ENCODE results near the gene AK9.
"Not testable (repeated sequence)": the region's sequence is repeated elsewhere in the genome, so short reads cannot be mapped to it uniquely, and the experiment has no call there.

AK9 gene

DNA sequence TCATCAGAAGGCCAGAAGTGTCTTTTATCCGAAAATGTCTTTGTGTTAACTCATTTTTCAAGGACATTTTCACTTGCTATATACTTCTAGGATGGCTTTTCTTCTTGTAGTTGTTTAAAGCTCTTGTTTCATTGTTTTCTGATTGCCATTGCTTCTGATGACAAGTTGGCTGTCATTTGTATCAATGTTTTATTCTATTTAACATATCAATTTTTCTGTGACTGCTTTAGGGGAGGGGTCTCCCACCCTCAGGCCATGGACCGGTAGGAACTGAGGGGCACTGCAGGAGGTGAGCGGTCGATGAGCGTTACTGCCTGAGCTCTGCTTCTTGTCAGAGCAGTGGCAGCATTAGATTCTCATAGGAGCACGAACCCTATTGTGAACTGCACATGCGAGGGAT, 65.8 kb downstream of the AK9 start:
- DNase-seq (ENCODE audit: low spot score), result no peak

DNA sequence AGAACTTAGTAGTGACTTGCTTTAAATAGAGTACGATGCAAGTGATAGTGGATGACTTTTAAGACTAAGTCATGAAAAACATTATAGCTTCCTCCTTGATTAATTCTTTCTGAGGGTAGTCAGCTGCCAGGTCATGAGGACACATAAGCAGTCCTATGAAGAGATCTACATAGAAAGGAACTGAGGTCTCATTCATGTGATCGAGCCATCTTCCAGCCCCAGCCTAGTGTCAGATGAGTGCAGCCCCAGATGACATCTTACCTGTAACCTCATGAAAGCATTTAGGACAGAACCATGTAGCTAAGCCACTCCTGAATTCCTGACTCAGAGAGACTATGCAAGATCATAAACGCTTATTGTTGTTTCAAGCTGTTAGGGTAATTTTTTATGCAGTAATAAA, 67.7 kb downstream of the AK9 start:
- DNase-seq (ENCODE audit: low spot score), result no peak

- no peak for DNase-seq (ENCODE audit: low spot score)
Measured at GRCh38 chr6:109612268-109612667, 78.7 kb downstream of the AK9 start.

- no peak for DNase-seq (ENCODE audit: low spot score)
Measured at GRCh38 chr6:109611502-109611901, 79.5 kb downstream of the AK9 start.

DNA sequence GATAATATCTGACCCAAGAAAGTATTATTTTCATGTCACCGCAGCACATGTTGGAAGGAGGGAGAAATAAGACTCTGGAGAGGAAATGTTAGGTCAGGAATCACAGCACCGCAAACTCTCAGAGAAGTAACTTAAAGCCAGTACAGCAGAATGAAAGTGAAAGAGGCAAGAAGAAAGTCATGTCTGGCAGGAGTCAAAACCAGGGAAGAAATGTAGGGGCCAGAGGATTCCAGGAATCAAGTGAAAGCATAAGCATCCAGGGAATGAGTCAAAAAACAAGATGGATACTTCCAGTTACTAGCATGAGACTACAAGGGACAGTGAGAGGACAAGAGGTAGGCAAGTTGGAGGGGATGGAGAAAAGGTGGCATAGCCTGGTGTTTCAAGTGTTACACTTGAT, 80.4 kb downstream of the AK9 start:
- DNase-seq (ENCODE audit: low spot score), result no peak

DNA sequence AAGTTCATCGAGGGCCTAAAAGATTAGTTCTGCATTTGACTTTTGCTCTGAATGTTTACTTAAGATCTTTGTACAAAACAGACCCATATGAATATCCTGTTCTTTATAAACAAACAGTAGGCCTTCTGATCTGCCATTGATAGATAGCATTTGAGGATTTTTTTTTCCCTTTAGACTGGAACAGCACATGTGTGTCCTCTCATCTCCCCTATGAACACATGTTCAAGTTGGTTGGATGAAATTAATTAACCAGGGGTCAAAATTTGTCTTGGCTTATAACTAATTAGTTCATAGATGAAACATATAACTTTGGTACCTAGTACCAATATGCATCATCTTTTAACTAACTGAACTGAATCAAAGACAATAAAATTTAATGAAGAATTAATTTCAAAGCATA, 81.3 kb downstream of the AK9 start:
- no peak for DNase-seq (ENCODE audit: low spot score)

DNA sequence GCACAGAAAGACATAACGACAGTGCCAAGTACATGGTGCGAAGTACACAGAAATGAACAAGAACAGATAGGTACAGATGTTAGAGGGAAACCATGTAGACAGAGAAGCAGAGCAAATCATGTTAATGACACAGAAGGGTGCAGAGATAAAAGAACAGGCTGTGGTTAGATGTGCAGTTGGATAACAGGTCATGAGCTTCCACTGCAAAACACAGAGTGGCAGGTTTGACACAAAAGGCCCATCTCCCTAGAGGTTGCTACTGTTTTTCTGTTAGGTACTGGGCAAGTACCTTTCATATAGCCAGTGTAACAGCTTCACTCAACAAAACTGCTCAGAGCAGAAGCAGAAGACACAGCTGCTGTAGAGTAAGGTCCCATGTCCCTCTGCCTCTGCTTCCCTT, 84.6 kb downstream of the AK9 start:
- DNase-seq (ENCODE audit: low spot score), result no peak

- DNase-seq (ENCODE audit: low spot score), result peak; percentile 46
Measured at GRCh38 chr6:109595998-109596397, 95.0 kb downstream of the AK9 start.

DNA sequence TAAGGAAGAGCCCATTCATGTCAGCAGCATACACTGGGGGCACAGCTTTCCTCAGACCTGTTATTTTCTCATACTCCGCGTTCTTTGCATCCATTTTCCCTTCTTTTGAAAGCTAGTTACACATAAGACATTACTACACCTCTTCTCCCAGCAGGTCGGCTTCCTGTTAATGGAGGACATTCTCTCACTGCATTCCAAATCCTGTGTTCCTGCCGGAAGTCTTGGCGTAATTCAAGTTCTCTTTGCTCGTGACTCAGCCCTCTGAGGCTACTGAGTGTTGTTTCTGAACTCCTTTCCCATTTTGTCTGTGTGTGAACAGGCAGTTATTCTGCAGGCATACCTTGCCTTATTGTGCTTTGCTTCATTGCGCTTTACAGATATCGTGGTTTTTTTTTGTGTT, 110.5 kb downstream of the AK9 start:
- peak; percentile 46 for DNase-seq (ENCODE audit: low spot score)

- DNase-seq (ENCODE audit: low spot score), result peak; percentile 17
Measured at GRCh38 chr6:109579361-109579760, 111.6 kb downstream of the AK9 start.

- DNase-seq (ENCODE audit: low spot score), result not testable (repeated sequence)
Measured at GRCh38 chr6:109569901-109570300, 121.1 kb downstream of the AK9 start.

DNA sequence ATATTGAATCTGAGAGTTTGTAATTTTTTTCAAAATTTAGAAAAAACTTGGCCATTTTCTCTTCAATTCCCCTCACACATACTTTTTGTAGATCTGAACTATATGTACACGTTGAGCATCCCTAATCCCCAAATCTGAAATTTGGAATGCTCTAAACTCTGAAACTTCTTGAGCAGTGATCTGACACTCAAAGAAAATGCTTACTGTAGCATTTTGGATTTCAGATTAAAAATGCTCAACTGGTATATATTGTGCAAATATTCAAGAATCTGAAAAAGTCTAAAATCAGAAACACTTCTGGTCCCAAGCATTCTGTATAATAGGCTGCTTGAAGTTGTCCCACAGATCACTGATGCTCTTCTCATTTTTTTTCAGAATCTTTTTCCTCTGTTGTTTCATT, 129.2 kb downstream of the AK9 start:
- no peak for DNase-seq (ENCODE audit: low spot score)

DNA sequence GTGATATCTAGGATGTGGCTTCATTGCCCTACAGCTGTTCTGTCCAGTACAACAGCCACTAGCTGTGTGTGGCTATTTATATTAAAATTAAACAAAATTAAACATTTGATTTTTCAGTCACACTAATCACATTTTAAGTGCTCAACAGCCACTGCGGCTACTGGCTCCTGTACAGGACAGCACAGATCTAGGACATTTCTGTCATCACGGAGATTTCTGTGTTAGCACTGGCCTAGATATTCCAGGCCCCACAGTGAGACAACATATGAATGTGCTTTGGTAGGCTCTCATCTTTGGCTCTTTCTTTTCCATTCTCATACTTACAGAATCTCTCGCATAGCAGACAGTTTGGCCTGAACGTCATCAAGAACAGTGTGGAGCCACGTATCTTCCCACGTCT, 159.6 kb downstream of the AK9 start:
- no peak for DNase-seq (ENCODE audit: low spot score)

DNA sequence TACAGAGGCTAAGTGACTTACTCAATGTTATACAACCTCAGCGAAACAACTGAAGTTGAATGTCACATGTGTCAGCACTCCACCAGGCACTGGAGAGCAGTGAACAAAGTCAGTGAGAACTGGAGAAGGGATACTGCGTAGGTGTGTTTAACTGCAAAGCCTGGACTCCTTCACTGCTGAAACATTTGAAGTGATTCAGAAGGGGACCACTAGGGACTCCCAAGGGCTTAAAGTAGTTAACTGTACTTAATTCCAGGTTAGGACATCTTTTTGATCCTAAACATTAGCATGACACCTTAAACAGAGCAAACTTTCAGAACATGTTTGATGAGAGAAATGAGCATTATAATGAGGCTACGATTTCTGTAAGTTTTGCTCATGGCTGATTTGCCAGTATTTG, 163.0 kb downstream of the AK9 start:
- DNase-seq (ENCODE audit: low spot score), result no peak

GRCh38 chr6:109526905-109527628, 163.9 kb downstream of the AK9 start:
- peak; percentile 69 for DNase-seq (ENCODE audit: low spot score)

GRCh38 chr6:109524129-109524528, 166.9 kb downstream of the AK9 start:
- no peak for DNase-seq (ENCODE audit: low spot score)

DNA sequence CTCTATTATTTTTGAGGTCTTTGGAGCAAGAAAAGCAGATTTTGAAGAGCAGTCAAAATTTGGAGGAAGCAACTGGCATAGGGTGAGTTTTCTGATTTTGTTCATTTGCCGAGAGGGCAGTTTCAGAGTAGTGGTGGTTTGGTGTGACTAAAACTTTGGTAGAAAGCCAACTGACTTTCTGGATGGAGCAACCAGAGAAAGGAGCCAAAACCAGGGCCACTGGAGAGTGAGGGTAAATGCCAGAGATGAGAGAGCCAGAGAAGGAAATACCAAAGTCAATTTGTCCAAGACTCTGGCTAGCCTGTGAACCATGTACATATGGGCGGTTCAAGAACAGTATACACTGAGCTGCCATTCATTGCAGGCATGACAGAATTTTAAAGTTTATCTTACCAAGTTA, 167.5 kb downstream of the AK9 start:
- no peak for DNase-seq (ENCODE audit: low spot score)

DNA sequence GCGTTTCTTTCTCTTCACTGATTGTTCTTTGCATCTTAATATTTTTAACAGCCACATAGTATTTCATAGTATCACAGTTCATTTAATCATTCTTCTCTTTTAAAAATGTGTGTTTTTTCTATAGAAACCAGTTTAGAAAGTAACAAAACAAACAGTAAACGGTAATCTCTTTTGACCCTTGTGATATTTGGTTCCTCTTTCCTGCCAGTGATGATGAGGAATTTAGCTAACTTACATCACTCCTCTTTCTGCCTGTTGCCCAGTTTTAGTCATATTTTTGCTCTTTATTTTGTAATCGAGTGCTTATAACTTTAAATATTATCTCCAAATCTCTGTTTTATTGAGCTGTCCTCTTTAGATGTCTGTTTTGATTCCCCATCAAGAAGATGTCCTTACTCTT, 169.9 kb downstream of the AK9 start:
- no peak for DNase-seq (ENCODE audit: low spot score)

DNA sequence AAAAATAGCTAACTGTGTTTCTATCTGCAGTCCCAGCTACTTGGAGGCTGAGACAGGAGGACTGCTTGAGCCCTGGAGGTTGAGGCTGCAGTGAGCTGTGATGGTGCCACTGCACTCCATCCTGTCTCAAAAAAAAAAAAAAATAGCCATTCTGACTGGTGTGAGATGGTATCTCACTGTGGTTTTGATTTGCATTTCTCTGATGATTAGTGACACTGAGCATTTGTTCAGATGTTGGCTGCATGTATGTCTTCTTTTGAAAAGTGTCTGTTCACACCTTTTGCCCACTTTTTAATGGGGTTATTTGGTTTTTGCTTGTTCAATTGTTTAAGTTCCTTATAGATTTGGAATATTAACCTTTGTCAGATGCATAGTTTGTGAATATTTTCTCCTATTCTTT, 171.4 kb downstream of the AK9 start:
- not testable (repeated sequence) for DNase-seq (ENCODE audit: low spot score)

DNA sequence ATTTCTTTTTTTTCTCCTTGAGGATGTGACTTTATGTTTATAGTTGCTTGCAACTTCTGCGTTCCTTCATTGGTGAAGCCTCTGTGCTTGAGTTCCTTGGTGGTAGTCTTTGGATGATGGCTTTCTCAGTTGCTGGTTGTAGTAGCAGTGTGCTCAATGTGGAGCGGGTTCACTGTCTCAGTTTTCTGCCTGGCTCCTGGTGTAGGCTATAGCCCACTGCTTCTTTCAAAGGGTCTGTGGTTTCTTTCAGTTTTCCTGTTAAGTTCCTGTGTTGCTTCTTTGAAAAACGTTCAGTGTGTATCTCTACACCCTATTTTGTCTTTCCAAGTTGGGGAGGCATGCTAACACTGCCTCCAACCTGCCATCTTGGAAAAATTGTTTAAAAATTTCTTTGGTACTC, 174.1 kb downstream of the AK9 start:
- no peak for DNase-seq (ENCODE audit: low spot score)

GRCh38 chr6:109515781-109516409, 175.1 kb downstream of the AK9 start:
- no peak for DNase-seq (ENCODE audit: low spot score)

GRCh38 chr6:109514946-109515345, 176.1 kb downstream of the AK9 start:
- DNase-seq (ENCODE audit: low spot score), result no peak

DNA sequence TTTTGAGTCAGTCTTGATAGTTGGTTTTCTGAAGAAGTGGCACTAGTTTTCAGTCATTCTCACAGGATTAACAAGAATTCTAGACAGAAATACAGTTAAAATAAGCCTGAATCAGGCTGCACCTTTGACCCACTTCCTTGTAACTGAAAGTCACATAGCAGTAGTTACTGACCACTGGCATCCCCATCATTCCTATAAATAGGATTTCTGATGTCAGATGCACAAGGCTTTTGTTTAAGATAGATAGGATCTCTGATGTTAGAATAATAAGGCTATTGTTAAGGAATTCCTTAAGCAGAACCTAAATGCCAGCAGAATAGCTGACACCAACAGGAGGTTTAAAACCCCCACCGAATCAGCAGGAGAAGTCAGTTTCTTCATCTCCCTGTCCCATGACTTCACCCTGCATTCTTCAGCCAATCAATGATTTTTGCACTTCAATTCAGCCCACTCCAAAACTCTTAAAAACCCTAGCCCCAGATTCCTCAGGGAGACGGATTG, 177.4 kb downstream of the AK9 start:
- peak; percentile 60 for DNase-seq (ENCODE audit: low spot score)

- no peak for DNase-seq (ENCODE audit: low spot score)
Measured at GRCh38 chr6:109512271-109512817, 178.7 kb downstream of the AK9 start.
